A673 (cell line): ENCODE measurements around the gene CTIF. TPM values are rescaled to one million over a fixed set of nuclear protein-coding genes. Genes with fewer than 3 reads are reported as not detected.

ENCODE experiments used
- BruUV-seq: library from RNA; stranded (reverse); fragments of 400-500 nt; replicated peaks from 2 replicates; lab custom pipeline; 2021; lab: Mats Ljungman, UMichigan
- CTCF ChIA-PET: fragments of 300-600 bp; sonication (Branson Sonifier 250); formaldehyde crosslinking; loops from one replicate; lab custom pipeline; 2022; ENCODE audit warnings: antibody characterized with exemption; lab: Charles Lee
- POLR2A ChIA-PET: fragments of 300-600 bp; sonication (Branson Sonifier 250); formaldehyde crosslinking; loops from one replicate; lab custom pipeline; 2022; ENCODE audit warnings: antibody characterized with exemption; ENCODE audit not compliant: low non-redundant PET; lab: Charles Lee
- DNase-seq: peaks from one replicate; pipeline ENCODE4 v3.0.0-alpha.2; 2015; ENCODE audit warnings: low spot score
- H3K27ac ChIP-seq: fragments of 200-600 bp; sonication (generic); 2 replicates; pipeline ENCODE4 v1.5.1; 2016; ENCODE audit warnings: mixed run types, low read depth, mild to moderate bottlenecking, mixed read lengths, antibody characterized with exemption, low read length; ENCODE audit not compliant: poor library complexity, severe bottlenecking
- H3K27me3 ChIP-seq: fragments of 200-600 bp; sonication (generic); replicated peaks from 2 replicates; pipeline ENCODE4 v1.6.1; 2017; ENCODE audit warnings: mixed run types, low read depth, mild to moderate bottlenecking, mixed read lengths, antibody characterized with exemption, low read length; ENCODE audit not compliant: insufficient read depth, poor library complexity
- H3K36me3 ChIP-seq: fragments of 200-600 bp; sonication (generic); 2 replicates; pipeline ENCODE4 v1.6.1; 2016; ENCODE audit warnings: mixed run types, mild to moderate bottlenecking, mixed read lengths, antibody characterized with exemption, low read length; ENCODE audit not compliant: insufficient read depth, poor library complexity, severe bottlenecking
- H3K4me1 ChIP-seq: fragments of 200-600 bp; sonication (generic); 2 replicates; pipeline ENCODE4 v1.6.1; 2017; ENCODE audit warnings: mixed run types, mild to moderate bottlenecking, mixed read lengths, antibody characterized with exemption, low read length; ENCODE audit not compliant: insufficient read depth, poor library complexity, severe bottlenecking
- H3K4me3 ChIP-seq: fragments of 200-600 bp; sonication (generic); 2 replicates; pipeline ENCODE4 v1.5.1; 2016; ENCODE audit warnings: low read depth, mixed run types, mild to moderate bottlenecking, mixed read lengths, low read length; ENCODE audit not compliant: poor library complexity, severe bottlenecking
- H3K9me3 ChIP-seq: fragments of 200-600 bp; sonication (generic); 2 replicates; pipeline ENCODE4 v1.6.1; 2016; ENCODE audit warnings: mixed run types, low read depth, mild to moderate bottlenecking, mixed read lengths, antibody characterized with exemption, low read length; ENCODE audit not compliant: poor library complexity, severe bottlenecking
- EZH2 ChIP-seq: fragments of 200-600 bp; sonication (generic); IDR thresholded peaks from 2 replicates; pipeline ENCODE4 v1.6.1; 2017; ENCODE audit warnings: borderline replicate concordance, low read depth, mild to moderate bottlenecking, mixed read lengths, antibody characterized with exemption, low read length; ENCODE audit not compliant: poor library complexity, severe bottlenecking
- intact Hi-C: fragments of 100-400 bp; cut with micrococcal nuclease; formaldehyde crosslinking; loops from one replicate; pipeline ENCODE4 v1.10.0; 2022; ENCODE audit not compliant: unreplicated experiment
- total RNA-seq: library from RNA; stranded (reverse); gene quantifications from 2 replicates; pipeline ENCODE4 v1.2.3, GENCODE V29; 2021
- TF ChIP-seq, protein P1 (sequence below): fragments of 300-800, 200-600 bp; sonication (generic); conservative IDR thresholded peaks from 2 replicates; pipeline ENCODE4 v1.5.1; 2017; ENCODE audit warnings: low read depth, mild to moderate bottlenecking, antibody characterized with exemption, low read length, moderate library complexity, mixed read lengths

Gene CTIF
- total RNA-seq, 1 experiment from 2014 or later = 23.5 TPM

GRCh38 chr18:48770243-48770642 lies 231.4 kb downstream of the CTIF start:
- Histone ChIP-seq H3K9me3 (no peaks in the 10 kb centered on the region), H3K4me3 (no peak overlapping the region), H3K27me3 (no peaks in the 10 kb centered on the region), H3K27ac (no peak overlapping the region), H3K36me3 (no peaks in the 10 kb centered on the region), H3K4me1 (no peaks in the 10 kb centered on the region)
- ChIA-PET CTCF (no interaction called here), POLR2A (no interaction called here)
- TF ChIP-seq, protein P1, sequence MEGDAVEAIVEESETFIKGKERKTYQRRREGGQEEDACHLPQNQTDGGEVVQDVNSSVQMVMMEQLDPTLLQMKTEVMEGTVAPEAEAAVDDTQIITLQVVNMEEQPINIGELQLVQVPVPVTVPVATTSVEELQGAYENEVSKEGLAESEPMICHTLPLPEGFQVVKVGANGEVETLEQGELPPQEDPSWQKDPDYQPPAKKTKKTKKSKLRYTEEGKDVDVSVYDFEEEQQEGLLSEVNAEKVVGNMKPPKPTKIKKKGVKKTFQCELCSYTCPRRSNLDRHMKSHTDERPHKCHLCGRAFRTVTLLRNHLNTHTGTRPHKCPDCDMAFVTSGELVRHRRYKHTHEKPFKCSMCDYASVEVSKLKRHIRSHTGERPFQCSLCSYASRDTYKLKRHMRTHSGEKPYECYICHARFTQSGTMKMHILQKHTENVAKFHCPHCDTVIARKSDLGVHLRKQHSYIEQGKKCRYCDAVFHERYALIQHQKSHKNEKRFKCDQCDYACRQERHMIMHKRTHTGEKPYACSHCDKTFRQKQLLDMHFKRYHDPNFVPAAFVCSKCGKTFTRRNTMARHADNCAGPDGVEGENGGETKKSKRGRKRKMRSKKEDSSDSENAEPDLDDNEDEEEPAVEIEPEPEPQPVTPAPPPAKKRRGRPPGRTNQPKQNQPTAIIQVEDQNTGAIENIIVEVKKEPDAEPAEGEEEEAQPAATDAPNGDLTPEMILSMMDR = no peak
- no peak for TF ChIP-seq EZH2
- DNase-seq = no peak
- no TSS peak for BruUV-seq
- intact Hi-C loops = loop anchor here (10.0 kb wide), 2 partner anchors 275 to 675 kb away; no protein-coding TSS in a partner anchor

DNA sequence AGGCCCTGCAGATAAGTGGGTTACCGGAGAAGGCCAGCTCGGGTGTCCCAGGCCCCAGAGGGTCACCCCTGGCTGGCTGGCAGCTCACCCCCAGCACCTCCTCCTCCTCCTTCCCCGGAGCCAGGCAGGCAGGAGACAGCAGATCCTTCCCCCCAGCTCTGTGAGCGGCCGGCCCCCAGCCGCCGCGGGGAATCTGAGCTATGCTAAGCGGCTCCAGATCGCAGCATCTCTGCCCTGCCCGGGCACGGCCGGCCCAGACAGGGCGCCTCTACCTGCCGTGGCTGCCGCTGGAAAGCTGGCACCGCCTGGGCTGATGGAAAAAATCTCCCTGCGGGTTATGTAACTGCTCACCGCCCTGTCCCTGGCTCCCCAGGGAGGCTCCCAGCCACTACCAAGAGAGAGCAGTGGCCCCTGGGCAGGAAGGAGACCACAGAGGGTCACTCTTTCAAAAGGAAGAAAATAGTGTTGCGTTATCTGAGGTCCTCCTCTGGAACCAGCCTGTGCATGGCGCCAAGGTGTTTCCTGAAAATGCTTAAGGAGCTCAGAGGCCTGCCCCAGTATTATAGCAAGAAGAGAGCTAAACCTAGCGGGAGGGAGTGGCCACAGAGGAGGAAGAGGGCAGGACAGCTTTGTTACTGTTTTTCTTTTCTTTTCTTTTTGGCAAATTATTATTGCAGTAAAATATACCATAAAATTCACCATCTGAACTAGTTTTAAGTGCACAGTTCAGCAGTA lies 233.0 kb downstream of the CTIF start:
- H3K4me1 ChIP-seq = no peaks in the 10 kb centered on the region
- no peaks in the 10 kb centered on the region for H3K36me3 ChIP-seq
- no peak overlapping the region for H3K4me3 ChIP-seq
- TF ChIP-seq, protein P1 = no peak
- TF ChIP-seq EZH2 = no peak
- H3K27ac ChIP-seq = no peak overlapping the region
- intact Hi-C loops = loop anchor here (10.0 kb wide), 2 partner anchors 273 to 673 kb away; no protein-coding TSS in a partner anchor
- no peak for DNase-seq
- H3K27me3 ChIP-seq = no peaks in the 10 kb centered on the region
- CTCF ChIA-PET = no interaction called here
- no TSS peak for BruUV-seq
- POLR2A ChIA-PET = no interaction called here
- H3K9me3 ChIP-seq = no peaks in the 10 kb centered on the region

- ChIA-PET POLR2A (no interaction called here), CTCF (no interaction called here)
- BruUV-seq = no TSS peak
- H3K36me3 ChIP-seq = no peaks in the 10 kb centered on the region
- no peak overlapping the region for H3K4me3 ChIP-seq
- DNase-seq = no peak
- intact Hi-C loops = loop anchor here (10.0 kb wide), 2 partner anchors 272 to 672 kb away; no protein-coding TSS in a partner anchor
- no peaks in the 10 kb centered on the region for H3K27me3 ChIP-seq
- H3K9me3 ChIP-seq = no peaks in the 10 kb centered on the region
- no peak for TF ChIP-seq EZH2
- TF ChIP-seq, protein P1 = no peak
- no peaks in the 10 kb centered on the region for H3K4me1 ChIP-seq
- no peak overlapping the region for H3K27ac ChIP-seq
These were observed 233.6 kb downstream of the CTIF start for GRCh38 chr18:48772457-48772856.
